PC-9 (cell line): Measurements from ENCODE around the gene ABCA5.

ENCODE experiments used
- EZH2 ChIP-seq: fragments of 200-600 bp; sonication (generic); IDR thresholded peaks from 2 replicates; pipeline ENCODE4 v1.8.0; 2017; ENCODE audit warnings: antibody characterized with exemption, low read depth
- TF ChIP-seq, protein P1 (sequence below): fragments of 200-600 bp; sonication (generic); conservative IDR thresholded peaks from 2 replicates; pipeline ENCODE4 v1.6.1; 2017; ENCODE audit warnings: mixed run types, antibody characterized with exemption, mild to moderate bottlenecking, moderate library complexity

GRCh38 chr17:69246202-69246601 lies 80.7 kb downstream of the ABCA5 start:
- TF ChIP-seq, protein P1, sequence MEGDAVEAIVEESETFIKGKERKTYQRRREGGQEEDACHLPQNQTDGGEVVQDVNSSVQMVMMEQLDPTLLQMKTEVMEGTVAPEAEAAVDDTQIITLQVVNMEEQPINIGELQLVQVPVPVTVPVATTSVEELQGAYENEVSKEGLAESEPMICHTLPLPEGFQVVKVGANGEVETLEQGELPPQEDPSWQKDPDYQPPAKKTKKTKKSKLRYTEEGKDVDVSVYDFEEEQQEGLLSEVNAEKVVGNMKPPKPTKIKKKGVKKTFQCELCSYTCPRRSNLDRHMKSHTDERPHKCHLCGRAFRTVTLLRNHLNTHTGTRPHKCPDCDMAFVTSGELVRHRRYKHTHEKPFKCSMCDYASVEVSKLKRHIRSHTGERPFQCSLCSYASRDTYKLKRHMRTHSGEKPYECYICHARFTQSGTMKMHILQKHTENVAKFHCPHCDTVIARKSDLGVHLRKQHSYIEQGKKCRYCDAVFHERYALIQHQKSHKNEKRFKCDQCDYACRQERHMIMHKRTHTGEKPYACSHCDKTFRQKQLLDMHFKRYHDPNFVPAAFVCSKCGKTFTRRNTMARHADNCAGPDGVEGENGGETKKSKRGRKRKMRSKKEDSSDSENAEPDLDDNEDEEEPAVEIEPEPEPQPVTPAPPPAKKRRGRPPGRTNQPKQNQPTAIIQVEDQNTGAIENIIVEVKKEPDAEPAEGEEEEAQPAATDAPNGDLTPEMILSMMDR: no peak
- no peak for TF ChIP-seq EZH2
